Fibroblast of the aortic adventitia (primary cell): ENCODE results near the gene GABRG3. TPM values are rescaled to one million over a fixed set of nuclear protein-coding genes. Genes with fewer than 3 reads are reported as not detected.
A peak's percentile ranks its signal among the peaks of the same experiment; 100 is the strongest.
"Not testable (repeated sequence)": the region's sequence is repeated elsewhere in the genome, so short reads cannot be mapped to it uniquely, and the experiment has no call there.

Experiments used
- DNase-seq: peaks from one replicate; pipeline ENCODE4 v3.0.0-alpha.2; 2010; ENCODE audit warnings: low read depth
- H3K4me3 ChIP-seq: 2 replicates; pipeline ENCODE4 v1.5.1; 2011; ENCODE audit warnings: low read depth, mild to moderate bottlenecking, control low read depth, low read length, moderate library complexity
- CTCF ChIP-seq: IDR thresholded peaks from 2 replicates; pipeline ENCODE4 v1.5.1; 2011; ENCODE audit warnings: mild to moderate bottlenecking, low read length, control low read depth, inconsistent platforms; ENCODE audit not compliant: insufficient read depth
- total RNA-seq: library from RNA; depleted of rRNA; stranded (reverse); fragments of >200 nt; gene quantifications from 2 replicates; pipeline ENCODE4 v1.2.3, GENCODE V29; 2012; ENCODE audit warnings: low replicate concordance

Gene GABRG3
- total RNA-seq, 1 donor: not detected

- H3K4me3 ChIP-seq: no peak overlapping the region
- no peak for TF ChIP-seq CTCF
- no peak for DNase-seq
These were observed 382.9 kb downstream of the GABRG3 start for GRCh38 chr15:27353856-27354255.

- no peak for DNase-seq
- TF ChIP-seq CTCF: peak; percentile 61
- H3K4me3 ChIP-seq: no peak overlapping the region
These were observed 387.9 kb downstream of the GABRG3 start for GRCh38 chr15:27358751-27359434.

GRCh38 chr15:27359586-27359985 lies 388.6 kb downstream of the GABRG3 start:
- H3K4me3 ChIP-seq: no peak overlapping the region
- DNase-seq: no peak
- no peak for TF ChIP-seq CTCF

GRCh38 chr15:27360316-27360715 lies 389.3 kb downstream of the GABRG3 start:
- no peak for TF ChIP-seq CTCF
- H3K4me3 ChIP-seq: no peak overlapping the region
- no peak for DNase-seq

- H3K4me3 ChIP-seq: no peak overlapping the region
- TF ChIP-seq CTCF: no peak
- DNase-seq: no peak
These were observed 390.5 kb downstream of the GABRG3 start for GRCh38 chr15:27361438-27361837.

GRCh38 chr15:27365456-27365855 lies 394.5 kb downstream of the GABRG3 start:
- DNase-seq: no peak
- TF ChIP-seq CTCF: no peak
- H3K4me3 ChIP-seq: no peak overlapping the region

- DNase-seq, H3K4me3 ChIP-seq: not testable (repeated sequence)
These were observed 406.4 kb downstream of the GABRG3 start for GRCh38 chr15:27377391-27377790.
